ENCODE results near the gene ZAR1L.

The ZAR1L gene

DNA sequence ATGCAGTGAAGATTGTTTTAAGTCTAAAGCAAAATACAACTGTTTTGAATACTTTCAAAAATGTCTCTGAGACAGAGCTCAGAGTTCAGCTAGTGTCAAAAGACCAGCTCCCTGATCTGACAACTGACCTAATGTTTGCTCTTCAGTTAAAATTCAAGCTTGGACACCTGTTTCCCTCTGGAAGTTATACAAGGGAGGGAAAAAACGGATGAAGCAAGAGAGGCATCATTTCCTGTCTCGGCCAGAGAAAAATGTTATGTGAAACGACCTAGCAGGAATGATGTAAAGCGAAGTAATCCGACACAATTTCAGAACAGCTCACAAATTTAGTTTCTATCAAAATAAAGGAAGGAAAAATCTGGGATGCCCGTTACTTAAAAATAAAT lies 59.4 kb downstream of the ZAR1L start:
- Mint-ChIP-seq H3K27me3 (no peaks in the 10 kb centered on the region), H3K9me3 (no peaks in the 10 kb centered on the region), H3K4me3 (no peak overlapping the region), H3K27ac (no peak overlapping the region), H3K36me3 (ENCODE audit: low read depth) (no peaks in the 10 kb centered on the region), H3K4me1 (ENCODE audit: low read depth) (no peaks in the 10 kb centered on the region)
- no peak for DNase-seq

DNA sequence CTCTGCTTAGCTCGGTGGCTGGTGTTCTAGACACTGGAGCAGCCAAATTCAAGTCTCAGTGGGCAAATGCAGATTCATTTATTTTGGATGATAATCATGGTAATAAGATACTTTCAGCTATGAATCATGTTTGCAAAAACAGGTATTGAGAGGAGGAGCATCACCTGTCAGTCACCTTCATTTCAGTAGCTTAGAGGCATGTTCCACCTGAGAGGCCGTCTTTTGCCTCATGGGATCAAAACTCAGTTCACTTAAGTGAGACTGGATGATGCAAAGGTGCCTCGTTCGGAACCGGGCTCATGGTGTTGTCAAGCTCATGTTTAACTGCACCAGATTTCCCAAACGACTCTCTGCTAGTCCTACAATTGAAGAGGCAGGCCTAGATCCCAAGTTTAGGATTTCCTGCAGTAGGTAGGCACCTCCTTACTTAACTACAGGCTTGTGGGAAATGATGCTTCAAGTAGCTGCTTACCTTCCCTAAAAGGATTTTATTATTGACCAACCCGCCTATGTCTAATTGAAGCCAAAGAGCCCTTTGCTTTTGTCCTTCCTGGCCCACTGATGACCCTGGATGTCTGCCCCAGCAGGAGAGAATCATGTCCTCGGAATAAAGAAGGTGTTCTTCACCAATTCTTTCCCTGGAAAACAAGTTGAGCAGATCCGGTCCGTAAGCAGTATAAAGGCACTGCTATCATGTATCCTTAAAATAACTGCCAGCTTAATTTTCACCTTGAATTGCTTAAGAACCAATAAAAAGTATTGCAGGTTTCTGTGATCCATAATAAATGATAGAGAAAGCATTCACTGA lies 60.0 kb downstream of the ZAR1L start:
- Mint-ChIP-seq H3K9me3 (no peaks in the 10 kb centered on the region), H3K36me3 (ENCODE audit: low read depth) (no peaks in the 10 kb centered on the region), H3K4me3 (no peak overlapping the region), H3K4me1 (ENCODE audit: low read depth) (no peaks in the 10 kb centered on the region), H3K27ac (no peak overlapping the region), H3K27me3 (no peaks in the 10 kb centered on the region)
- DNase-seq, result no peak

- Mint-ChIP-seq H3K9me3 (no peaks in the 10 kb centered on the region), H3K27ac (no peak overlapping the region), H3K36me3 (ENCODE audit: low read depth) (no peaks in the 10 kb centered on the region), H3K4me3 (no peak overlapping the region), H3K4me1 (ENCODE audit: low read depth) (no peaks in the 10 kb centered on the region), H3K27me3 (no peaks in the 10 kb centered on the region)
- no peak for DNase-seq
Observed at GRCh38 chr13:32254416-32254815, 60.7 kb downstream of the ZAR1L start.

DNA sequence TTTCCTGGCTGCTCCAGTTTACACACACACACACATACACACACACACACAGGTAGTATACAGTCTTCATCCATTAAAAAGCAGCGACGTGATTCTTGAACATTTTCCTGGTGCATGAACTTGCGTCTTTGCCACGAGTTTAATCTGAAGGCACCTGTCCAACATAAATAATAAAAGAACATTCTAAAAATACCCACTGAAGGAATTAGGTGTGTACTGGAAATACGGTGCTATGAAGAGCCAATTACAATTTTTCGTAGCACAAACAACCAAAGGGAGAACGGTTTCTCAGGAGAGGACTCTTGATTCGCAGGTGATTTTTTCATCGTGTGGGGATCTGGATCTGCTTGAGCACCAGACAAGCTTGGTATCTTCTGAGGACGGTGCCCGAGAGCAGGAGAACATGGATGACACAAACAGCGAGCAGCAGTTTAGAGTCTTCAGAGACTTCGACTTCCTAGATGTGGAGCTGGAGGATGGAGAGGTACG lies 61.2 kb downstream of the ZAR1L start:
- Mint-ChIP-seq H3K4me1 (ENCODE audit: low read depth) (no peaks in the 10 kb centered on the region), H3K27ac (no peak overlapping the region), H3K36me3 (ENCODE audit: low read depth) (no peaks in the 10 kb centered on the region), H3K4me3 (no peak overlapping the region), H3K27me3 (no peaks in the 10 kb centered on the region), H3K9me3 (no peaks in the 10 kb centered on the region)
- DNase-seq, result no peak

All from activated T-cell treated with anti-CD3 and anti-CD28 coated beads, Interleukin-2, amount 50 U/mL, for 24 hours (primary cell).